Testis (tissue), 3 donors: ENCODE data around the gene NOX5. TPM values are rescaled to one million over a fixed set of nuclear protein-coding genes. Genes with fewer than 3 reads are reported as not detected.

Source experiments
- DNase-seq: peaks from one replicate; pipeline ENCODE4 v3.0.0-alpha.2; 2019
- H3K27ac ChIP-seq, 2 donors: fragments of 200-600 bp; sonication (generic); one replicate each; pipeline ENCODE4 v1.5.1; 2019
- H3K27me3 ChIP-seq: fragments of 200-600 bp; sonication (generic); one replicate; pipeline ENCODE4 v1.5.1; 2019
- H3K36me3 ChIP-seq: fragments of 200-600 bp; sonication (generic); one replicate; pipeline ENCODE4 v1.5.1; 2017; ENCODE audit warnings: low read depth; ENCODE audit errors: missing control alignments
- H3K4me1 ChIP-seq: fragments of 200-600 bp; sonication (generic); one replicate; pipeline ENCODE4 v1.5.1; 2019
- H3K4me3 ChIP-seq, 2 donors: fragments of 200-600 bp; sonication (generic); one replicate each; pipeline ENCODE4 v1.5.1; 2017 to 2019
- H3K9me3 ChIP-seq: fragments of 200-600 bp; sonication (generic); one replicate; pipeline ENCODE4 v1.5.1; 2017
- POLR2A ChIP-seq: fragments of 450-650 bp; IDR thresholded peaks from one replicate; pipeline ENCODE4 v1.6.1; 2017; ENCODE audit warnings: antibody characterized with exemption, mild to moderate bottlenecking, moderate library complexity
- WGBS, 2 donors: methylation state at CpG; one replicate each; pipeline ENCODE4 v1.1.5; 2018; 5-methylcytosine and 5-hydroxymethylcytosine counted together
- intact Hi-C: fragments of 100-400 bp; cut with DNase I; formaldehyde crosslinking; loops from one replicate; pipeline ENCODE4 v1.15.1; 2023; ENCODE audit warnings: low total_unique reads
- polyA plus RNA-seq: library from polyadenylated mRNA; stranded (reverse); fragments of 350-450 nt; fragmentation: Illumina TruSeq; extraction: RNeasy Lipid Tissue Mini Kit (QIAGEN cat#74804); gene quantifications from one replicate; pipeline ENCODE4 v1.2.3, GENCODE V29; 2014; ENCODE audit warnings: low read depth, low replicate concordance; ENCODE audit not compliant: insufficient read depth
- total RNA-seq, 2 donors: library from RNA; depleted of rRNA; stranded (reverse); fragments of >200 nt; gene quantifications; one replicate each; pipeline ENCODE4 v1.2.3, GENCODE V29; 2016
- TF ChIP-seq, protein P1 (sequence below), 3 experiments: fragments of 450-650 bp in 2 of 3; fragments of 200-600 bp in 1 of 3; sonication (generic) in 1 of 3; IDR thresholded peaks; one replicate each; pipeline ENCODE4 v1.5.1; 2016 to 2019; ENCODE audit warnings: antibody characterized with exemption in 3 of 3, mild to moderate bottlenecking in 2 of 3, moderate library complexity in 1 of 3

NOX5 gene
- total and polyA plus RNA-seq, 3 donors from 2014 or later, result 7.9 to 12.2 (median 10.7) TPM

DNA sequence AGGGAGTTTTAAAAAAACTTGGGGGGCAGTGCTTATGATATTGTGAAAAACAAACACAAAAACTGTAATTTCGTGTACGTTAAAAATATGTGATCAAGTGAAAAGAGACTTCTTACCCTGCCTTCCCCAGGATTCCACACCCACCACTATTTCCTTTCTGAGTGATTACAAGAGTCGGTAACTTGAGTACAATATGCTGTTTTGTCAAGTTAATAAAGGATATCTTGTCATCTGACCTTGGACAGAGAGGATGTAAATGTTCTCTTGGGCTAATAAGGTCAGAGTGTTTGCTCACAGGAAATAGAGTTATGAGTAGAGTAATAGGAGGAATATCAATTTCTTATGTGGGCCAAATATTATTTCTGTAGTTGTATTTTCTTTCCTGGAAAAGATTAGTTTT lies 68.1 kb downstream of the NOX5 start:
- DNase-seq, result no peak
- H3K36me3 ChIP-seq, result no peaks in the 10 kb centered on the region
- H3K4me1 ChIP-seq, result peaks cover 18% of the 10 kb centered on the region
- H3K27me3 ChIP-seq, result no peaks in the 10 kb centered on the region
- no peak overlapping the region for H3K4me3 ChIP-seq
- no peaks in the 10 kb centered on the region for H3K9me3 ChIP-seq
- intact Hi-C loops, result no loop called here
- no peak for TF ChIP-seq POLR2A
- TF ChIP-seq, protein P1, sequence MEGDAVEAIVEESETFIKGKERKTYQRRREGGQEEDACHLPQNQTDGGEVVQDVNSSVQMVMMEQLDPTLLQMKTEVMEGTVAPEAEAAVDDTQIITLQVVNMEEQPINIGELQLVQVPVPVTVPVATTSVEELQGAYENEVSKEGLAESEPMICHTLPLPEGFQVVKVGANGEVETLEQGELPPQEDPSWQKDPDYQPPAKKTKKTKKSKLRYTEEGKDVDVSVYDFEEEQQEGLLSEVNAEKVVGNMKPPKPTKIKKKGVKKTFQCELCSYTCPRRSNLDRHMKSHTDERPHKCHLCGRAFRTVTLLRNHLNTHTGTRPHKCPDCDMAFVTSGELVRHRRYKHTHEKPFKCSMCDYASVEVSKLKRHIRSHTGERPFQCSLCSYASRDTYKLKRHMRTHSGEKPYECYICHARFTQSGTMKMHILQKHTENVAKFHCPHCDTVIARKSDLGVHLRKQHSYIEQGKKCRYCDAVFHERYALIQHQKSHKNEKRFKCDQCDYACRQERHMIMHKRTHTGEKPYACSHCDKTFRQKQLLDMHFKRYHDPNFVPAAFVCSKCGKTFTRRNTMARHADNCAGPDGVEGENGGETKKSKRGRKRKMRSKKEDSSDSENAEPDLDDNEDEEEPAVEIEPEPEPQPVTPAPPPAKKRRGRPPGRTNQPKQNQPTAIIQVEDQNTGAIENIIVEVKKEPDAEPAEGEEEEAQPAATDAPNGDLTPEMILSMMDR (IDR thresholded peaks at IDR 0.05), result no peak
- peak overlapping the region in 1 of 2 donors; percentile 12 for H3K27ac ChIP-seq
- 24 to 46% methylated on average over 3 of the region's 3 CpGs for WGBS, 2 donors

DNA sequence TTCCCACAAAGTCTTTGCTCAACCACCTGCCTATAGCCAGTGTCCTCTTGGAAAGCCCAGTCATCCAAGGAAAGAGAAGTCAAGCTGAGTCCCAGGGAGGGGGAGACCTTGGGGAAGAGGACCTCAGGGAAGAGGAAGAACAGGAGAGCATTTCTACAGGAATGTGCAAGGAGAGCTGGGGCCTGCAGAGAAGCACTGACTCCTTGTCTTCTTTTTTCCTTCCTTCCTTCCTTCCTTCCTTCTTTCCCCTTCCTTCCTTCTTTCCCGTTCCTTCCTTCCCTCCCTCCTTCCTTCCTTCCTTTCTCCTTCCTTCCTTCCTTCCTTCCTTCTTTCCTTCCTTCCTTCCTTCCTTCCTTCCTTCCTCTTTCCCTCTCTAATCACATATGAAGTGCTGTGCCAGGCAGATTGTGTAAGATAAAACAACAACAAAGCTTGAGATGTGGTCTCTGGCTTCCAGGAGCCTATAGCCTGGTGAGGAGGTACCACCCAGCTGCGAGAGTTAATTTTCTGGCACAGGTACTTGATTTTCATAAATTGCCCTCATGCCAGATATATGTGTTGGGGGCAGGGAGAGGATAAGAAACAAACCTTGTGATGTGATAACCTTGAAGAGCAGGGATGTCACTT lies 70.0 kb downstream of the NOX5 start:
- Histone ChIP-seq H3K4me1 (peaks cover 18% of the 10 kb centered on the region), H3K9me3 (no peaks in the 10 kb centered on the region), H3K4me3 (no peak overlapping the region), H3K36me3 (no peaks in the 10 kb centered on the region), H3K27me3 (no peaks in the 10 kb centered on the region), H3K27ac (no peak overlapping the region)
- 77 to 86% methylated on average over 2 of the region's 2 CpGs for WGBS, 2 donors
- no peak for TF ChIP-seq POLR2A
- TF ChIP-seq, protein P1 (IDR thresholded peaks at IDR 0.05), result no peak
- no peak for DNase-seq
- intact Hi-C loops, result no loop called here

DNA sequence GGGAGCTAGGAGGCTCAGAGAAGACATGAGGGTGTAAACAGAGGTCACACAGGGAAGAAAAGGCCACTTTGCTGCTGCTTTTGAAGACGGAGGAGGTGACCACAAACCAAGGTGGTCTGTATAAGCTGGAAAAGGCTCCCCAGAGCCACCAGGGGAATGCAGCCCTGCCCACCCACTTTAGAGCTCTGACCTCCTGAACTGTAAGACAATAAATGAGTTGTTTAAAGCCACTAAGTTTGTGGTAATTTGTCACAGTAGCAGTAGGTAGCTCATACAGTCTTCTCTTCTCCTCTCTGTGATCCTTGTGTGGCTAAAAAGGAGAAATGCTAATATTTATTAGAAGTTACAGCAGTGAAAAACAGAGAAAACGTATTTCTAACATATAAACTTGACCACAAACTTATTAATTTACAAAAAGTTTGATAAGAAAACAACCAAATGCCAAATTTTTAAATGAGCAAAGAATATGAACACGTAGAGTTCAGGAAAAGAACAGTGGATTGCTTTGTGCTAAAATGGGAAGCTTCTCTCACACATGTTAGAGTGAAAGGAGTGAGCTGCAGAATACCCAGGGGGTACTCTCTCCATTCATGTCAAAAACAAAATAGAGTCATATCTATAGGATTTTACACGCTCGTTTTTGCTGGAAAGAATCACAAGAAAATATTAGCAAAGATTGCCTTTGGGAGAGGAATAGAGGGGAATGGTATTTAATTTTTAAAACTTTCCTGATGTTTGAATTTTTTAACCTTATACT lies 71.0 kb downstream of the NOX5 start:
- Histone ChIP-seq H3K36me3 (no peaks in the 10 kb centered on the region), H3K9me3 (no peaks in the 10 kb centered on the region), H3K4me1 (peaks cover 18% of the 10 kb centered on the region), H3K4me3 (no peak overlapping the region), H3K27ac (no peak overlapping the region), H3K27me3 (no peaks in the 10 kb centered on the region)
- TF ChIP-seq, protein P1 (IDR thresholded peaks at IDR 0.05), result no peak
- TF ChIP-seq POLR2A, result no peak
- 68 to 72% methylated on average over 5 of the region's 5 CpGs for WGBS, 2 donors
- DNase-seq, result no peak
- intact Hi-C loops, result no loop called here

DNA sequence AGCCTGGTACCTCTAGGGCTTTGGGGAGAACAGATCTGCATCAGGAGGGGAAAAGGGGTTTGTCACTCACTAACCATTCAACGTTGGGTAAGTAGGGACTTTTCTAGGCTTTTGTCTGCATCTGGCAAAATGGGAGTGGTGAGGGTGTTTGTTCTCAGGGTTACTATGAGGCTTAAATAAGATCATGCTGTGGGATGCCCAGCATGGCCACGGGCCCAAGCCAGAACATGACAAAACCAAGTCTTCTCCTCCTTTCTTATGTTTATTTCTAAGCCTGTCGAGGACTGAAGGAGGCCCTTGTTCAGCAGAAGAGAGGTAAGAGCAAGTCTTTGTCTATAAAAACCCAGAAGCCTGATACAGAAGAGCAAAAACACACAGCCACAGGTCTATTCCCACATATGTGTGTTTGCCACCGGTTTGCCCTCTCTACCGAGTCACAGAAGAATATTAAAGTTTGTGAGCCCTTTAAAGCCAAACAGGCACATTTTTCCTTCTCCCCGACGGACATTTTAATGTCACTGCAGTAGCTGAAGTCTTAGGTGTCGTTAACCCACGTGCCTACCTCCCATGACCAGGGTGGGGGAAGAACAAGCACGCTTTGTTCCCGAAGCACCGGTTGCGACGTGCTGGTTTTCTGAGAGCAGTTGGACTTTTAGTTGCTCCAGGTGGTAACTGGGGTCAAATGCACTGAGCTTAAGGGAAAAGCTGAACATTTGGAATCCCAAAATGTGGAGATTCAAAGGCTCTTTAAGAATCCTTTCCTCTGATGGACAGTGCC lies 72.1 kb downstream of the NOX5 start:
- H3K27ac ChIP-seq, result no peak overlapping the region
- H3K36me3 ChIP-seq, result no peaks in the 10 kb centered on the region
- peaks cover 15% of the 10 kb centered on the region for H3K4me1 ChIP-seq
- H3K4me3 ChIP-seq, result no peak overlapping the region
- no peak for TF ChIP-seq POLR2A
- H3K27me3 ChIP-seq, result no peaks in the 10 kb centered on the region
- 82 to 86% methylated on average over 14 of the region's 14 CpGs for WGBS, 2 donors
- DNase-seq, result no peak
- no peaks in the 10 kb centered on the region for H3K9me3 ChIP-seq
- intact Hi-C loops, result no loop called here

DNA sequence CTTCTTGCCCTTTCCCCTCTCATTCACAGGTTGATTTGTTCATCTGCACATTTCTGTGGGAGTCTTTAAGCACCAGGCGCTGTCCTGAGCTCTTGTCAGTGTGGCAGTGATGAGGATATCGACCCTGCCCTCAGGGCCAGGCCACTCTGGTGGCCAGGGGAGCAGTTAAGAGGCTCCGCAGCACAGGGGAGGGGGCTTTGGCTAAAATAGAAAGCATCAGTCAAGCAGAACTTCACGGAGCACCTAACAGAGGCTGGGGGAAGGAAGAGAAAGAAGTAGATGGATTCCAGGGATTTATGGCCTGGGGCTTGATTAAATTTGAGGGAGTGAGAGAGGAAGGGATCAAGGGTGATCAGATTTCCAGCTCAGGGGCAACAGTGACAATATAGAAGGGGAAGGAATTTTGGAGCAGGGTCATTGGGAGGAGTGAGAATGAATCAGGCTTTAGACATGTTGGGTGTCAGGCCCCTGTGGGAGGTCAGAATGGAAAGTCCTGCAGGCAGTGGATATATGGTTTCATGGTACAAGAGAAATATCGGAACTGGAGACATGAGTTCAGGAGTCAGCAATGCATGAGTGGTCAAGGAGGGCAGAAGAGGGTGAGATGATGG lies 73.0 kb downstream of the NOX5 start:
- Histone ChIP-seq H3K27ac (no peak overlapping the region), H3K4me3 (no peak overlapping the region), H3K27me3 (no peaks in the 10 kb centered on the region), H3K9me3 (no peaks in the 10 kb centered on the region), H3K36me3 (no peaks in the 10 kb centered on the region), H3K4me1 (peaks cover 6% of the 10 kb centered on the region)
- intact Hi-C loops, result no loop called here
- DNase-seq, result no peak
- 88 to 94% methylated on average over 5 of the region's 5 CpGs for WGBS, 2 donors
- TF ChIP-seq POLR2A, result no peak
- TF ChIP-seq, protein P1 (IDR thresholded peaks at IDR 0.05), result no peak
